Cardiac fibroblast (primary cell): ENCODE results near the gene GPX3.
A peak's percentile ranks its signal among the peaks of the same experiment; 100 is the strongest.

Experiments used
- DNase-seq, 2 donors: peaks; one replicate each; pipeline versions ENCODE4 v3.0.0 to v3.0.0-alpha.2; 2010; ENCODE audit warnings: low read depth in 2 of 2
- H3K4me3 ChIP-seq, 2 donors: replicated peaks in 1 of 2; 1 replicate in 1 of 2; 2 replicates in 1 of 2; pipeline ENCODE4 v1.5.1; 2011; ENCODE audit warnings: low read depth in 2 of 2, low read length in 2 of 2, mild to moderate bottlenecking in 2 of 2, moderate library complexity in 1 of 2
- CTCF ChIP-seq: IDR thresholded peaks from one replicate; pipeline ENCODE4 v1.5.1; 2011; ENCODE audit warnings: low read depth, mild to moderate bottlenecking, low read length, inconsistent platforms

The GPX3 gene

GRCh38 chr5:151041577-151042268 is 21.3 kb downstream of the GPX3 start:
- no peak overlapping the region for H3K4me3 ChIP-seq
- DNase-seq, result no peak
- TF ChIP-seq CTCF, result no peak

GRCh38 chr5:151042453-151043093 is 22.2 kb downstream of the GPX3 start:
- no peak for TF ChIP-seq CTCF
- no peak overlapping the region for H3K4me3 ChIP-seq
- no peak for DNase-seq

GRCh38 chr5:151047814-151048425 is 27.5 kb downstream of the GPX3 start:
- DNase-seq, result peak; percentile 41 to 45
- peak; percentile 97 for TF ChIP-seq CTCF
- no peak overlapping the region for H3K4me3 ChIP-seq

- H3K4me3 ChIP-seq, result no peak overlapping the region
- DNase-seq, result peak; percentile 35 to 39
- peak; percentile 51 for TF ChIP-seq CTCF
Observed at GRCh38 chr5:151048526-151048925, 28.1 kb downstream of the GPX3 start.

- TF ChIP-seq CTCF, result peak; percentile 88
- DNase-seq, result peak; percentile 88 to 89
- no peak overlapping the region for H3K4me3 ChIP-seq
Observed at GRCh38 chr5:151051066-151051930, 30.9 kb downstream of the GPX3 start.

- DNase-seq, result no peak
- H3K4me3 ChIP-seq, result no peak overlapping the region
- TF ChIP-seq CTCF, result no peak
Observed at GRCh38 chr5:151051931-151052608, 31.7 kb downstream of the GPX3 start.
